HG02870 (cell line): ENCODE results near the gene MMAA.
A peak's percentile ranks its signal among the peaks of the same experiment; 100 is the strongest.
"Not testable (repeated sequence)": the region's sequence is repeated elsewhere in the genome, so short reads cannot be mapped to it uniquely, and the experiment has no call there.

ENCODE experiments used
- ATAC-seq: cut with Tn5 transposase; IDR thresholded peaks from one replicate; pipeline ENCODE4 v1.9.1; 2021; ENCODE audit warnings: mild to moderate bottlenecking, moderate library complexity; ENCODE audit not compliant: unreplicated experiment

The MMAA gene

DNA sequence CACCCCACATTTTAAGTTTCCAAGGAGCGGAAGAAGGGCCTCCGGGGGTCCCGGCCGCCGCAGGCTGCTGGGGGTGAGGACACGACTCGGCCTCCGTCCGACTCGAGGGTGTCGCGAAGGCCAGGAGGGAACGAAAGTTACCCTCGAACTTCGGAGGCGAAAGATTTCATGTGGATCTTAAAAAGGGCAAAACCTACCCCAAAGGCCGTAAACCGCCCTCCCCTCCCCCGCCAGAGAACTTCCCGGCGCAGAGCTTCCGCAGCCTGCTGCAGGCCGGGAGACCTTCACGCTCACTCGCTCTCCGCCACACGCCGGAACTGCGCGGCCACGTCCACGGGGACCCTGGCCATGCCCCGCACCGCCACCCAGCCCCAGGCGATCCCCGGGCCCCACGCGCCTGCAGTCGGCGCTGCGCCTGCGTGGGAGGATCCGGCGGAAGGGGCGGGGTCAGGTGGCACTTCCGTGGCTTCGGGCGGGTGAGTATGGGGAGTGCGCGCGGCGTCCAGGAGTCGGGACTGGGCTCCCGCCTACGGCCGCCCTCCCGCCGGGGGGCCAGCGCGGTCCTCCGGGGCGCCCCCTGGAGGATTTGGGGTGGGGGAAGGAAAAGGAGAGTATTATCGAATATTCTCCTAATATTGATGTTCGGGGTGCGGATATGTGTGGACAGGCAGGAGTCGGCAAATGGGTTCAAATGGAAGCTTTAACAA lies at the start of gene MMAA:
Gene MMAA, plus strand, starts transcription at position 454 of the 707 bp plus-strand sequence. CDS start 19,755 bp downstream, outside the sequence.
- ATAC-seq, result peak; percentile 84

DNA sequence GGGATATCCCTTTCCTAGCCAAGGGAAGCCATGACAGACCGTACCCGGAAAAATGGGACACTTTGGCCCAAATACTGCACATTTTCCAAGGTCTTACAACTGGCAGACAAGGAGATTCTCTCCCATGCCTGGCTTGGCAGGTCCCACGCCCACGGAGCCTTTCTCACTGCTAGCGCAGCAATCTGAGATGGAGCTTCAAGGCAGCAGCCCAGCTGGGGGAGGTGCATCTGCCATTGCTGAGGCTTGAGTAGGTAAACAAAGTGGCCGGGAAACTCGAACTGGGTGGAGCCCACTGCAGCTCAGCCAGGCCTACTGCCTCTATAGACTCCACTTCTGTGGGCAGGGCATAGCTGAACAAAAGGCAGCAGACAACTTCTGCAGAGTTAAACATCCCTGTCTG lies 44.6 kb upstream of the MMAA start:
- not testable (repeated sequence) for ATAC-seq

DNA sequence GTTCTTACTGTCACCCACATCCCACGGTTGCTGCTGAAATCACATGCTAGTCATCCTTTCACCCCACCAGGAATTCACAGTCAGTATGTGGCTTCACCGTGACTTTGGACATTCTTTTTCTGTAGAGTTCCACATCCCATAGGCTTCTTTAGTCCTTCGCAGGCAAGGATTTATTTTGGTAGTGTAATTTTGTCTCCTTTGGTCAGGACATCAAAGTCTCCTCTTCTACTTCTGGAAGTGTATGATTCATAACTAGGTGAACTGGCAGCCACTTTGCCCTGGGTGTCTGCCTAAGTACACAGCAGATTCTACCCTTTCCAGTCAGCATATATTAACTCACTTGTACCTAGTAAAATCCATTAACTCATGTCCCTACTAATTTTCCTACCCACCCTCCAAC lies 38.3 kb upstream of the MMAA start:
- no peak for ATAC-seq

DNA sequence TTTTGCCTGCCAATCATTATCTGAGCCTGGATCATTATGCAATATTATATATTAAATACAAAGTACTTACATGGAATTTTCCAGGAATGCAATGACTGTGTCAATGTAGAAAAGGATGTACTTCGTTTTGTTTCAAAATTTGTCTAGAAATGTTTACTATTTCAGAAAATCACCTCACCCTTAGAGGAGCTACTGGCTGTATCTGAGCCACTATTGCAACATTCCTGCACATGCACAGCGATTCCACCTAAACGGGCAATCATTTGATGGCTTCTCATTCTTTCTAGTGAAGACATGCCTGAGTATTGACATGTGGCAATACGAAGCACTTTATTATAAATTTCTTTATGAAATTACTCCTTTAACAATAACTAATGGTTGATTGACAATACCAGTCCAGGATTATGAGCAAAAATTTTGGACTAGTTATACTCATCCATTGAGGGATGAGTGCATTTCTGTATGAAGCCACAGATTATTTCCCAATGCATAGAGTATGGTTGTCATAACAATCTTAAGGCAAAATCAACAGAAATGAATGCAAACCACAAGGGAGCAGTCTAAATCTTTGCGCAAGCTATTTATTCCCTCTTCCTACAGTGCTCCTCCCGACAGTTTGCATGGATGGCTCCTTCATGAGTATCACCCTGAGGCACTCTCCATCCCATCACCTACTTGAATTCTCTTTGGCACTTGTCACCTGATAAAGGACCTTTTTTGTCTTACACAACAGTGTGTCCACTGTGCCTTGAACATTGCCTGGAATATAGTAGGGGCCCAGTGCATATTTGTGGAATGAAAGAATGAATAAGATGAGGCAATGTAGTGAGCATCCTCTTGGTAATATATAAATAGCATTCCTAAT lies 35.8 kb upstream of the MMAA start:
- no peak for ATAC-seq

DNA sequence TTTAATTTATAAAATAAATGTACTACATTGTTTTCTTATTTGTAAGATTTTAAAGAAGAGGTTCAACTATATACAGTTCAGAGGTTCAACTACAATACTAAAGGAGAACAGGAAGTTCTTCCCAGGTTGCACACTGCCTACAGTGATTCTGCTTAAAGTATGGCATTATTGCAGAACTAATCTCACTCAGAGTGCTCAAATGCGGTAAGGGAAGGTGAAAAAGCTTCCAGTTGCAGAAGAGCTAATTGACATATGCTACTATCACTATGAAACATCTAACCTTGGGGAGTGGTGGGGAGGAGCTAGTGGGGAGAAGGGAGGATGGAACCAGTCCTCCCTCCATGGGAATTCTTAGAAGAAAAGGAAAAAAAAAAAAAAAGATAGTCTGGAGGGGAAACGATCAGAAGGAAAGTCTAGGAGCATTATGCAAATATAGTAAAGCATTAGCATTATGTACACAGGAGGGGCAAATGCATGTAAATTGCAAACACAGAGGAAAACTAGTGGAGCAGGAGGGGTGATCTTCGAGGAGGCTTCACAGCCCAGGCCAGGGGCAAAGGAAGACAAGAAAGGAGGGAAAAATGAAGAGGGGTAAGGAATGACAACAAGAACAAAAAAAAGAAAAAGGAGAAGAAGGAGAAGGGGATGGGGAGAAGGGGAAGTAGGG lies 32.0 kb upstream of the MMAA start:
- ATAC-seq, result no peak

DNA sequence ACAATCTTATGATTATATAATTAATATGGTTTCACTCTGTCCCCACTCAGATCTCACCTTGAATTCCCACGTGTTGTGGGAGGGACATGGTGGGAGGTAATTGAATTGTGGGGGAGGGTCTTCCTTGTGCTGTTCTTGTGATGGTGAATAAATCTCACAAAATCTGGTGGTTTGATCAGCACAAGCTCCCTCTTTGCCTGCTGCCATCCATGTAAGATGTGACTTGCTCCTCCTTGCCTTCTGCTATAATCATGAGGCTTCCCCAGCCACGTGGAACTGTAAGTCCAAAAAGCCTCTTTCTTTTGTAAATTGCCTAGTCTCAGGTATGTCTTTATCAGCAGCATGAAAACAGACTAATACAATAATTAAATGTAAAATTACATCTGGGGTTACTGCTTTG lies 29.8 kb upstream of the MMAA start:
- ATAC-seq, result not testable (repeated sequence)

DNA sequence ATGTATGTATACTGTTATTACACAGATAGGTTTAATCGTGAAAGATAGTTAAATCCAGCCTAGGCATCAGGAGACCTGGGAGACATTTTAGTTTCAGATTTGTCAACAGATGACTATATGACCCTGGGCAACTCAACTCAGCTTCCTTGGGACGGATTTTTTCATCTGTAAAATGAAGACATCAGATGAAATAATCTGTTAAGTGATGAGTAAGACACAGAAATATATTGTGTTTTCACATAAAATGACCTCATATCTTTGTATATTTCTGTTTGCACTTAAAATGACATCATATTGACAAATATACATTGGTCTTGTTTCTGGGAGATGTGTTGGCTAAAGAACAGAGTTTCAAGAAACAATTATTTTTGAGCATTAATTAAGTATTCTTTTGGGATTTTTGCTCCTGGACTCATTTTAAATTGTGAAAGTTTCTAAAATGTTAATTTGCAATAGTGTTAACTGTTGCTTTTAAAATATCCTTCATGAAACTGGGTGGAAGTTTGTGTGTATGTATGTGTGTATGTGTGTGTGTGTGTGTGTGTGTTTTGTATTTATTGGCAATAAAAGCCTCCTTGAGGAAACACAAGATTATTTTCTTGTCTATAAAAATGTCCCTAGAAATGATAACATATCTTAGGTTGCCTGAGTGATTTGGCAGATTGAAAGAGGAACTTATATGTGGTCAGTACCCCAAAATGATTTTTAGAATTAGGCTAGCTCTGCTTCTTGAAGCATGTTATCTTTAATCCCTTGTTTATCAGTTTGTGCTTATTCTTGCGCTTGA lies 29.1 kb upstream of the MMAA start:
- no peak for ATAC-seq

DNA sequence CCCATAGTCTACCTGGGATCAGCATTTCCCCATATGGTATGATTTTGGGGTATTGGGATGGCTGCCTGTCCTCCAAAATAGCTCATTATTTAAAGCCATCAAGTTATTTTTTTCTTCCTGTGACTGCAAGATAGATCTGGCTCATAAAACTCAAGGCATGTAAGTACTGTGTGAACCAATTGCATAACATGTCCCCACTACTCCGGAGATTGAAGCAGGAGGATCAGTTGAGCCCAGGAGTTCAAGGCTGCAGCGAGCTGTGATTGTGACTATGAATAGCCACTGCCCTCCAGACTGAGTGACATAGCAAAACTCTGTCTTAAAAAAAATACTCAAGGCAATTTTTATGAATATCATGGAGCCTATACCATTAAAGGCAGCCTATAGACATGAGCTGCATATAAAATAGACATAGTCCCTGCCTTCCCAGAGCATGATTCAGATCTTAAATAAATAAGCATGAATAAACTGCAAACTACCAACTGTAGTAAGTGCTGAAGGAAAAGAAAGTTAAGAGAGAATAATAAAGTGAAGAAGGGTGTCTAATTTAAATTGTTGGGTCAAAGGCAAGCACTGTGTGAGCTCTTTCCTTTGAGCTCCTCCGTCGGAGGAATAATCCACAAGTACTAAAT lies 16.9 kb upstream of the MMAA start:
- ATAC-seq, result no peak

DNA sequence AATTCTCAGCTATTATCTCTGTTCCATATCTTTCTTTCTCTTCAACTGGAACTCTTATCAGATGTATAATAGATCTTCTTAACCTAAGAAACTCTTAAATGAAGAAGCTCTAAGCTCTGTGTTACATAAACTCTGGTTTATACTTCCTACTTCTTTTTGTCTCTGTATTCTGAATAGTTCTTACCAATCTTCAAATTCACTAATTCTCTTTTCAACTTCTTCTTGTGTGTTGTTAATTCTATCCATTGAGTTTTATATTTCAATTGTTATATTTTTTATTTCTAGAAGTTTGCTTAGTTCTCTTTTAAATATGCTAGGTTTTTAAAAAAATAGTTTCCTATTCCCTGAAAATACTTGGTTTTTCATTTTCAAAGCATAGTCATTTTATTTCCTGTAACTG lies 13.2 kb upstream of the MMAA start:
- ATAC-seq, result no peak

DNA sequence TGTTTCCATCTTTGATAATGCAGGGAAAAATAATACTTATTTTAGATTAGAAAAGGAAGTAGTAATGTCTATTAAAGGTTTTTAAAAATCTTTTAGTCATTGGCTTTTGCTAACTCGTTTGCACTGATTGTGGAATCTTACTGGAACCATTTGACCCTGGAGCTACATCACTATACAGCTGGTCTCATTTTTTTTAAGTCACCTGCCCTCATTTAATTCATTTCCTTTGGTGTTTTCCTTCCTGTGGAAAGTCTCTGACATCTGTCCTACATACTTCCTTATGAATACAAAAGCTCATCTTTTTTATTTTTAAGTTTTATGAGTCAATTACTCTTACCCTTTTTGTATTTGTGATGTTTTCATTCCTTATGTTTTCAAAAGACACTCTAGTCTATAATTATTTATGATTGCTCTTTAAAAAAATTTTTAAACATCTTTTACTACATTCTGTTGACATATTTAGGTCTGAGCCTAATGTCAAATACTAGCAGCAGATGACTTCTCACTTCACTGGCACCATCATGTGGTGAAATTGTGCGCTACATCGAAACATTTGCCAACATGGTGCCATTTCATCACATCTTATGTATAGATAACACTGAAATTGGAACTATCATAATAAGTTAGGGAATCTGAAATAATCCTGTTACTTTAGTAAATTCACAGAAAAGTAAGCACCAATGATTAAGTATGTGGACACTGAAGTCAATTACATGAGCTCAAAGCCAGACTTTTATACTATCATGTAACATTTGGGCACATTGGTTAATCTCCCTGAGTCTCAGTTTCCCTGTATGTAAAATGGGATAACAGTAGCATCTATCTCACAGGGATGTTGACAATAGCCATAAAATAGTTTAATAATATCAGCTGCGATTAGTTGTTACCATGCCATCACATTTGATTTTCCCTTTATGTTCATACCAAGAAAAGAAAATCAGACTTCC lies 9.4 kb upstream of the MMAA start:
- ATAC-seq, result no peak

DNA sequence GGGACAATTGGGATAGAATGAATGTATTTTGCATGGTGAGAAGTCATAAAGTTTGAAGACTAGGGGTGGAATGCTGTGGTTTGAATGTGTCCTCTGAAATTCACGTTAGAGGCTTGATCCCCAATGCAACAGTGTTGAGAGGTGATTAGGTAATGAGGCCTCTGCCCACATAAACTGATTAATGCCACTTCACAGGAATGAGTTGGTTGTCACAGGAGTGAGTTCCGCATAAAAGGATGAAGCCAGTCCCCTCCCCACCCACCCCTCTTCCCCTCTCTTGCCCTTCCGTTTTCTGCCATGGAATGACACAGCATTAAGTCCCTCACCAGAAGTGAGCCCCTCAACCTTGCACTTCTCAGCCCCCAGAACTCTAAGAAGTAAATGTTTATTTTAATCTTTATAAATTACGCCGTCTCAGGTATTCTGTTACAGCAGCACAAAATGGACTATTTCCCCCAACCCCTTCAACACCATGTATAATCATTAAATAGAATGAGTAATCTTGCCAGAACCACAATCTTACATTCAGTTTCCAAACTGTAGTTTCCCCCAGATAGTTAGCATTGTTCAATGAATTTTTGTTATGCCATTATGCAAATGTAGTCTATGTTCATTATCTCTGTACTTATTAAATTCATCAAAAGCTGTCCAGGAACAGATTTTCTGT lies 5.5 kb upstream of the MMAA start:
- no peak for ATAC-seq

DNA sequence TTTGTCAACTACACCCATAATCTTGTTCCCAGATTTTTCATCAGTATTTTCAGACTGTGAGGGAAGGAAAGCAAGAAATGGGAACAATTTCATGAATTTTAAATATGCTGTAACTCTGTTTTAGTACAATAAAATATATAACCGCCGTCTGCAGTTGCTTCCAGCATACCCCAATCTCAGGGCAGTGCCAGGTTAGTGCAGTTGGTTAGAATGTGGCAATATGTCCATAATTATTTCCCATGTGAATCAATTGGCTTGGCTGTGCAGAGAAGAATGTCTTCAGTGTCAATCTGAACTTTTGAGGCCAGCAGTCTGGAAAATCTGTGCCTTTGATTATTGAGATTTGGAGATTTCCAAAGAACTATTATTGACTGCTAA lies 5.0 kb upstream of the MMAA start:
- no peak for ATAC-seq

DNA sequence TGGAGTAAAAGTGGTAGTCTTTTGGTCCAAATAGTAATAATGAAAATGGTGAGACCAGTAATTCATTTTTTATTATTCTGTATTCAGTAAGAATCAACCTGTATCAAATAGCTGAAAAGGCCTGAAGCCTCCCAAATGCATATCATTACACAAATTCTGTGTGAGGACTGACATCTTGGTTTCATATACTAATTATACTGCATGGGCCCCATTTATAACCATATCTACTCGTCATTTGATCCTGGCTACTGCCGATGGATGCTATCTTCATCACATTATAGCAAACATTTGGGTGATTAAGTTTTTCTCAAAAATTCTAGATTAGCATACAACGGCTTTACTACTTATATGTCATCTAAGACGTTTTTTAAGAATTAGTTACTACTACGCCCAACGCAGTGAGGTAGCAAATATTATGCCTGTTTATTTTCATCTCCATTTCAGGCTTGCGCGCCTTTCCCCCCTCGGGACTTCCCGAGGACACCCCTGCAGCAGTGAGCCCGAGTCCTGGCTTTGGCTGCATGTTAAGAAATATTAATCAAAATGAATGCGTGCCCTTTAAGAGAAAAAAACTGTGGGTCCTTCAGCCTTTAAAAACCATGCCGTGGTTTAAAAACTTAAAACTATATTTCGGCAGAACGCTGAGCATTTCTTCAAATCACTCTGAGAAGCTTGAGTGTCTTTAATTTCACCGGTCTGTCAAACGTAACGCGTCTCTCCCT lies 814 bp upstream of the MMAA start:
- ATAC-seq, result no peak

DNA sequence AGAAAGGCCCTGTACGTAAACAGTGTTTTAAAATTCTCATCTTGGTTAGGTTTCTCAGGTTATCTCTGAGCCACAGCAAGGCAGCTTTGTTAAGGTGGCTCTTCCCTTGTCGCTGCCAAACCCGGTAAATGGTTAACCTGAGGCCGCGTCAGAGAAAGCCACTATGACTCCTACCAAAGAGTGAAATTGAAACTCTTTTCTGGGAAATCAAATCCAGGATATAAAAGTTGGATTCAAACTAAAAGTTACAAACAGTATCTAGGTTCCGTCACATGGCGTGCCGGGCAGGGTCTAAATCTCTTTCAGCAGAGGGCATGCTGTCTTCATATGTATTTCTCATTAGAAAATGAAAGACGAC lies 433 bp downstream of the MMAA start:
- ATAC-seq, result peak; percentile 40

DNA sequence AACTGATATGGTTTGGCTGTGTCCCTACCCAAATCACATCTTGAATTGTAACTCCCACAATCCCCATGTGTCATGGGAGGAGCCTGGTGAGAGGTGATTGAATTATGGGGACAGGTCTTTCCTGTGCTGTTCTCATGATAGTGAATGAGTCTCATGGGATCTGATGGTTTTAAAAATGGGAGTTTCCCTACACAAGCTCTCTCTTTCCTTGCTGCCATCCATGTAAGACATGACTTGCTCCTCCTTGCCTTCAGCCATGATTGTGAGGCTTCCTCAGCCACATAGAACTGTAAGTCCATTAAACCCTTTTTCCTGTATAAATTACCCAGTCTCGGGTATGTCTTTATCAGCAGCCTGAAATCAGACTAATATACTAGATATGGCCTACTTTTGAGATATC lies 2.9 kb downstream of the MMAA start:
- not testable (repeated sequence) for ATAC-seq

DNA sequence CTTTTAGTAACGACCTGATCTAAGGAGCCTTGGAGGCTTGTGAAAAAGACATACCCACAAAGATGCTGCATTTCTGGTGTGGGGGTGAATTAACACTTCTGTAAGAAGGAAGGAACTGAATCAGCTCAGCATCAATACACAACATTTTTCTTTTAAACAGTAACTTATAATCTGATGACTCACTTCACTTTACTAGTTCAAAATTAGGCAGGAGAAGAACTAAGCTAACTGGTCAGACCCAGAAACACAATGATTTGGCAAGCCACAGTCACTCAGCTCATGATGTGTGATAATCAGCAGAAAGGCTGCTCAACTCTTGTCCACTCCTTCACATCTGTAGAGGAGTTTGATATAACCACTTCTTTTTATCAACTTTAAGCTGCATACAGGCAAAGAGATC lies 4.6 kb downstream of the MMAA start:
- no peak for ATAC-seq

DNA sequence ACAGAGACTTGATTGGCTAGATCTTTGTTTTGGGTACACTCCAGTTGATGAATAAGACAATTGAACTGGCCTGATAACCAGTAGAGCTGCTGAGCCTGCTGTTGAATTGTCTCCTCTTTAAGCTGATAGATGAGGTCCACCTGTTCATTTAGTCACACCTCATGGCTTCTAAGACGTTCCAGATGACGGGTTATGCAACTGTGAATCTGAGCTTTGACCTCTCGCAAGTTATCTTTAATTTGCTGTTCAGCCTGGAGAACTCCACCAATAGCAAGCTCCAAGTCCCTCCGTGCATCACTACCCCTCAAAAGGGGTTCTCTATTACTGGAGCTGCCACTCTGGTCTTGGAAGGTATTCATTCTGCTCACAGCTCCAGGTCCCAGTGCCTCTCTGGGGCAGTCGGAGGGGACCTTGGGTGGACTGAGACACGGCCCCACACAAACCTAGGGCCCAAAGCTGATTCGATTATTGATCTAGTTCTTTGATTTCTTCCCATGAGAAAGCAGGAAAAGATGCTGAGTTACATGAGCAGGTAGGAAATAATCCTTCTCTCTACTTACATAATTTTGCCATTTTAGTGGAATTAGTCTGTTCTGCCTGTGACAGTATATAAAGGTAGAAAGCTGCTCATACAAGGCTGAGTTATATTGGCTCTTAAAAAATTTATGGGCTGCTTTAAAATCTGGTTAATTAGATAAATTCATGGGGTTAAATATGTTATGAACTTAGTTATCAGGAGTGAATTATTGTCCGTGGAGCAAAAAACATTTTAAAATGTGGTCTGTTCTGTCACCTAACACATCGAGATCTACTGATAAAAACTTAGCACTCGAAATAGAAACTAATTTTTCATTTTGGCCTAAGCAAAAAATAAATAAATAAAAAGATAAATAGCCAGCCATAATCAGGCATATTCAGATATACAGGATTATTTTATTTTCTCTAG lies 6.8 kb downstream of the MMAA start:
- ATAC-seq, result no peak
